ENCODE results near the gene RAB3C. TPM values are rescaled to one million over a fixed set of nuclear protein-coding genes. Genes with fewer than 3 reads are reported as not detected.

RAB3C gene
- total and polyA plus RNA-seq, 2 experiments from 2014 or later: 15.0 to 30.6 TPM

- TF ChIP-seq ZNF462 (CRISPR knock-in tag; IDR thresholded peaks at IDR 0.05) (no peak), NANOG (IDR thresholded peaks at IDR 0.05; ENCODE audit: borderline replicate concordance) (no peak), EZH2 (IDR thresholded peaks at IDR 0.05; ENCODE audit: low read depth, unreplicated experiment) (no peak)
Observed at GRCh38 chr5:58759745-58760144, 176.9 kb downstream of the RAB3C start (continued).

GRCh38 chr5:58760222-58760621 is 177.3 kb downstream of the RAB3C start:
- H3K4me1 ChIP-seq (ENCODE audit: insufficient read depth): no peaks in the 10 kb centered on the region
- no peaks in the 10 kb centered on the region for H3K79me2 ChIP-seq (replicated peaks; ENCODE audit: insufficient read depth)
- Mint-ChIP-seq H3K4me1 (0 out of 3 replicates have a peak, but pooled peaks cover 2% of the 10 kb centered on the region), H3K36me3 (ENCODE audit: low read depth) (no peaks in the 10 kb centered on the region), H3K27ac (no peak overlapping the region), H3K4me3 (no peak overlapping the region), H3K27me3 (ENCODE audit: insufficient read depth, low read depth, poor library complexity) (no peaks in the 10 kb centered on the region), H3K9me3 (no peaks in the 10 kb centered on the region)
- no peak overlapping the region for H3K27ac ChIP-seq (ENCODE audit: low read depth)
- no peak for TF ChIP-seq EZH2phosphoT487 (IDR thresholded peaks at IDR 0.05; ENCODE audit: unreplicated experiment)
- H3K4me3 ChIP-seq: no peak overlapping the region
- ATAC-seq (no peak), DNase-seq (ENCODE audit: low spot score) (no peak)
- no peaks in the 10 kb centered on the region for H3K9me2 ChIP-seq (ENCODE audit: insufficient read depth)
- H3K27me3 ChIP-seq (ENCODE audit: insufficient read depth): no peaks in the 10 kb centered on the region
- H2AFZ ChIP-seq: no peak overlapping the region
- no peaks in the 10 kb centered on the region for H3K36me3 ChIP-seq (ENCODE audit: insufficient read depth)
- no peaks in the 10 kb centered on the region for H4K20me1 ChIP-seq (replicated peaks; ENCODE audit: insufficient read depth)
- no peak overlapping the region for H3K4me2 ChIP-seq
- no peaks in the 10 kb centered on the region for H3F3A ChIP-seq (replicated peaks; ENCODE audit: low read depth)

- Mint-ChIP-seq H3K4me1 (no peaks in the 10 kb centered on the region), H3K4me3 (no peak overlapping the region), H3K27ac (no peak overlapping the region), H3K36me3 (ENCODE audit: low read depth) (no peaks in the 10 kb centered on the region), H3K9me3 (no peaks in the 10 kb centered on the region), H3K27me3 (ENCODE audit: insufficient read depth, low read depth, poor library complexity) (no peaks in the 10 kb centered on the region)
- no peak overlapping the region for H3K4me2 ChIP-seq
- H2AFZ ChIP-seq: no peak overlapping the region
- DNase-seq (ENCODE audit: low spot score): no peak
- no peaks in the 10 kb centered on the region for H3F3A ChIP-seq (replicated peaks; ENCODE audit: low read depth)
- H3K36me3 ChIP-seq (ENCODE audit: insufficient read depth): no peaks in the 10 kb centered on the region
- H3K4me1 ChIP-seq (ENCODE audit: insufficient read depth): no peaks in the 10 kb centered on the region
- no peaks in the 10 kb centered on the region for H3K9me2 ChIP-seq (ENCODE audit: insufficient read depth)
- no peak for ATAC-seq
- no peak overlapping the region for H3K4me3 ChIP-seq
- no peaks in the 10 kb centered on the region for H4K20me1 ChIP-seq (replicated peaks; ENCODE audit: insufficient read depth)
- no peaks in the 10 kb centered on the region for H3K79me2 ChIP-seq (replicated peaks; ENCODE audit: insufficient read depth)
- H3K27ac ChIP-seq (ENCODE audit: low read depth): no peak overlapping the region
- no peaks in the 10 kb centered on the region for H3K27me3 ChIP-seq (ENCODE audit: insufficient read depth)
- no peak for TF ChIP-seq JUNB (IDR thresholded peaks at IDR 0.05; ENCODE audit: unreplicated experiment)
- TF ChIP-seq STAT1 (IDR thresholded peaks at IDR 0.05; ENCODE audit: unreplicated experiment): no peak
- no peak for TF ChIP-seq POLR2AphosphoS5 (IDR thresholded peaks at IDR 0.05; ENCODE audit: low read depth)
- TF ChIP-seq ZNF114 (CRISPR knock-in tag; IDR thresholded peaks at IDR 0.05): no peak
- no peak for TF ChIP-seq ETS1 (IDR thresholded peaks at IDR 0.05)
- TF ChIP-seq ZNF331 (CRISPR knock-in tag; IDR thresholded peaks at IDR 0.05; ENCODE audit: low read depth): no peak
Observed at GRCh38 chr5:58761407-58761806, 178.5 kb downstream of the RAB3C start.
